Measurements from ENCODE around the gene SMIM9. TPM values are rescaled to one million over a fixed set of nuclear protein-coding genes. Genes with fewer than 3 reads are reported as not detected.

Gene SMIM9
- total and polyA plus RNA-seq, 8 donors, result not detected

DNA sequence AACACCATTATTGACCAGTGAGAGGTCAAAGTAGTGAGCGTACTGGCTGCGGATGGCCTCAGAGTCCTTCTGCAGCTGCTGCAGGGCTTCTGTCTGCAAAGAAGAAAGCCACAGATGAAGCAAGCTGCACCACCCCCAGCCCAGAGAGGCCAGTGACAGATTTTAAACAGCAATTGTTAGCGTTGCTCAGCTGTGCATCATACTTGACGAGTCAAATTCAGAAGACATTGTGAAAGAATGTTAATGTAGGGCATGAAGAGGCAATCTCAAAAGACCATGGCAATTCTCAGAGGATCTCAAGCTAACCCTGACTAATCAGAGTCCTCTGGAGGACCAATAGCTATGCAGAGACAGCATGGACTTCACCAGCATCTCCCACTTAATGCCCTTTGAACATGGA is 55.2 kb downstream of the SMIM9 start:
- Histone ChIP-seq H3K36me3 (peaks cover 12 to 61% (median 50%) of the 10 kb centered on the region in 4 donors), H3K4me1 (no peaks in the 10 kb centered on the region), H3K9me3 (no peaks in the 10 kb centered on the region), H3K4me3 (no peak overlapping the region), H3K27ac (no peak overlapping the region), H3K27me3 (no peaks in the 10 kb centered on the region)
- TF ChIP-seq POLR2AphosphoS5 (IDR thresholded peaks at IDR 0.05) (no peak), POLR2A (IDR thresholded peaks at IDR 0.05) (no peak), EP300 (IDR thresholded peaks at IDR 0.05) (no peak)
- TF ChIP-seq, protein P1, sequence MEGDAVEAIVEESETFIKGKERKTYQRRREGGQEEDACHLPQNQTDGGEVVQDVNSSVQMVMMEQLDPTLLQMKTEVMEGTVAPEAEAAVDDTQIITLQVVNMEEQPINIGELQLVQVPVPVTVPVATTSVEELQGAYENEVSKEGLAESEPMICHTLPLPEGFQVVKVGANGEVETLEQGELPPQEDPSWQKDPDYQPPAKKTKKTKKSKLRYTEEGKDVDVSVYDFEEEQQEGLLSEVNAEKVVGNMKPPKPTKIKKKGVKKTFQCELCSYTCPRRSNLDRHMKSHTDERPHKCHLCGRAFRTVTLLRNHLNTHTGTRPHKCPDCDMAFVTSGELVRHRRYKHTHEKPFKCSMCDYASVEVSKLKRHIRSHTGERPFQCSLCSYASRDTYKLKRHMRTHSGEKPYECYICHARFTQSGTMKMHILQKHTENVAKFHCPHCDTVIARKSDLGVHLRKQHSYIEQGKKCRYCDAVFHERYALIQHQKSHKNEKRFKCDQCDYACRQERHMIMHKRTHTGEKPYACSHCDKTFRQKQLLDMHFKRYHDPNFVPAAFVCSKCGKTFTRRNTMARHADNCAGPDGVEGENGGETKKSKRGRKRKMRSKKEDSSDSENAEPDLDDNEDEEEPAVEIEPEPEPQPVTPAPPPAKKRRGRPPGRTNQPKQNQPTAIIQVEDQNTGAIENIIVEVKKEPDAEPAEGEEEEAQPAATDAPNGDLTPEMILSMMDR (IDR thresholded peaks at IDR 0.05), result no peak
- 85 to 95% (median 92%) methylated on average over 4 of the region's 4 CpGs for WGBS, 5 donors
- intact Hi-C loops (cut with DNase I; ENCODE audit: low total_unique reads), result no loop called here
- DNase-seq, result no peak

GRCh38 chrX:154776753-154777152 is 57.7 kb downstream of the SMIM9 start:
- TF ChIP-seq POLR2A (IDR thresholded peaks at IDR 0.05), result no peak
- no peak for TF ChIP-seq EP300 (IDR thresholded peaks at IDR 0.05)
- TF ChIP-seq, protein P1 (IDR thresholded peaks at IDR 0.05), result no peak
- no peak for TF ChIP-seq POLR2AphosphoS5 (IDR thresholded peaks at IDR 0.05)
- H3K9me3 ChIP-seq, result peaks cover 0 to 10% (median 3%) of the 10 kb centered on the region in 4 donors
- WGBS, 5 donors, result 83 to 96% (median 89%) methylated on average over 2 of the region's 2 CpGs
- no peak overlapping the region for H3K27ac ChIP-seq
- H3K36me3 ChIP-seq, result peaks cover 17 to 82% (median 70%) of the 10 kb centered on the region in 4 donors
- no peak overlapping the region for H3K4me3 ChIP-seq
- H3K27me3 ChIP-seq, result no peaks in the 10 kb centered on the region
- DNase-seq, result no peak
- no peaks in the 10 kb centered on the region for H3K4me1 ChIP-seq
- intact Hi-C loops (cut with DNase I; ENCODE audit: low total_unique reads), result no loop called here

- TF ChIP-seq POLR2AphosphoS5 (IDR thresholded peaks at IDR 0.05), result no peak
- TF ChIP-seq POLR2A (IDR thresholded peaks at IDR 0.05), result no peak
- TF ChIP-seq, protein P1 (IDR thresholded peaks at IDR 0.05), result no peak
- H3K9me3 ChIP-seq, result peaks cover 0 to 10% (median 3%) of the 10 kb centered on the region in 4 donors
- no peak for DNase-seq
- WGBS, 5 donors, result 72 to 93% (median 82%) methylated on average over 9 to 15 of the region's 15 CpGs
- H3K4me3 ChIP-seq, result no peak overlapping the region
- H3K27me3 ChIP-seq, result no peaks in the 10 kb centered on the region
- intact Hi-C loops (cut with DNase I; ENCODE audit: low total_unique reads), result no loop called here
- H3K4me1 ChIP-seq, result no peaks in the 10 kb centered on the region
- H3K36me3 ChIP-seq, result peaks cover 17 to 82% (median 71%) of the 10 kb centered on the region in 4 donors
- no peak overlapping the region for H3K27ac ChIP-seq
Observed at GRCh38 chrX:154775419-154776349, 58.8 kb downstream of the SMIM9 start.

DNA sequence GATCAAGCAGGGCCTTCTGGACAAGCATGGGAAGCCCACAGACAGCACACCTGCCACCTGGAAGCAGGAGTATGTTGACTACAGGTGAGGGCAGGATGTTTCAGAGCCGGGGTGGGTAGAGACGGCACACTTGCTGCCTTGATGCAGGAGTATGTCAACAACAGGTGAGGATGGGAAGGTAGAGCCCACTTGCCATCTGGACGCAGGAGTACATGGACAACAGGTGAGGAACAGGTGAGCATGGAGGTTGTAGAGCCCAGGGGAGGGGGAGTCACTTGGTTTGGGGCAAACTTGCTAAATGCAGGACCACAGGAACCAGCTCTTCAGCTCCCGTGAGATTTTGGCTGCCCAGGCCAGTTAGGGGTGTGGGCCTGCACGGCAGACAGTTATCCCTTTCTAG is 59.8 kb downstream of the SMIM9 start:
- H3K4me1 ChIP-seq, result no peaks in the 10 kb centered on the region
- no peak overlapping the region for H3K27ac ChIP-seq
- peaks cover 0 to 10% (median 3%) of the 10 kb centered on the region in 4 donors for H3K9me3 ChIP-seq
- no peak overlapping the region for H3K4me3 ChIP-seq
- no peak for DNase-seq
- 66 to 86% (median 75%) methylated on average over 4 to 5 of the region's 5 CpGs for WGBS, 5 donors
- no peaks in the 10 kb centered on the region for H3K27me3 ChIP-seq
- peaks cover 17 to 89% (median 79%) of the 10 kb centered on the region in 4 donors for H3K36me3 ChIP-seq
- intact Hi-C loops (cut with DNase I; ENCODE audit: low total_unique reads), result no loop called here
- TF ChIP-seq, protein P1 (IDR thresholded peaks at IDR 0.05), result no peak
- no peak for TF ChIP-seq EP300 (IDR thresholded peaks at IDR 0.05)
- TF ChIP-seq POLR2A (IDR thresholded peaks at IDR 0.05), result no peak
- TF ChIP-seq POLR2AphosphoS5 (IDR thresholded peaks at IDR 0.05), result no peak

Other genes with a start within 250 kb of the SMIM9 start
- gene CTAG1A, start 249.5 kb downstream of the SMIM9 start, total RNA-seq, result not detected
- gene CTAG1A, start 249.5 kb downstream of the SMIM9 start, polyA plus RNA-seq, result not detected
- not detected for gene CTAG1B, start 215.4 kb downstream of the SMIM9 start, total RNA-seq
- not detected for gene CTAG1B, start 215.4 kb downstream of the SMIM9 start, polyA plus RNA-seq
- not detected for gene CTAG2, start 181.1 kb downstream of the SMIM9 start, total RNA-seq
- 1 to 10 TPM in 1 of 3 donors, not detected in 2; 2.9 TPM for gene CTAG2, start 181.1 kb downstream of the SMIM9 start, polyA plus RNA-seq
- 10 to 100 TPM in 1 of 5 donors, 1 to 10 TPM in 2, under 1 TPM in 1, not detected in 1; 0.58 to 11.0 (median 5.2) TPM for gene GAB3, start 83.6 kb downstream of the SMIM9 start, total RNA-seq
- gene GAB3, start 83.6 kb downstream of the SMIM9 start, polyA plus RNA-seq, result 1 to 10 TPM in 1 of 3 donors, under 1 TPM in 2; 0.93 to 1.7 (median 0.95) TPM
- 100 to 1,000 TPM in 1 of 5 donors, 10 to 100 TPM in 3, 1 to 10 TPM in 1; 5.8 to 113 (median 37.6) TPM for gene DKC1, start 71.8 kb downstream of the SMIM9 start, total RNA-seq
- 10 to 100 TPM; 20.5 to 25.5 (median 24.0) TPM for gene DKC1, start 71.8 kb downstream of the SMIM9 start, polyA plus RNA-seq
- 10 to 100 TPM in 2 of 5 donors, 1 to 10 TPM in 3; 3.5 to 26.4 (median 9.3) TPM for gene MPP1, start 29.2 kb downstream of the SMIM9 start, total RNA-seq
- 10 to 100 TPM in 1 of 3 donors, 1 to 10 TPM in 2; 9.0 to 12.8 (median 9.0) TPM for gene MPP1, start 29.2 kb downstream of the SMIM9 start, polyA plus RNA-seq
- gene F8A1, start 51.7 kb upstream of the SMIM9 start, total RNA-seq, result 1 to 10 TPM; 1.2 to 8.7 (median 3.0) TPM
- gene F8A1, start 51.7 kb upstream of the SMIM9 start, polyA plus RNA-seq, result 10 to 100 TPM; 18.0 to 21.5 (median 18.1) TPM
- 1 to 10 TPM in 4 of 5 donors, under 1 TPM in 1; 0.29 to 7.1 (median 3.5) TPM for gene F8, start 188.1 kb upstream of the SMIM9 start, total RNA-seq
- 1 to 10 TPM; 3.0 to 3.9 (median 3.8) TPM for gene F8, start 188.1 kb upstream of the SMIM9 start, polyA plus RNA-seq
- gene FUNDC2, start 192.2 kb upstream of the SMIM9 start, total RNA-seq, result 10 to 100 TPM in 4 of 5 donors, 1 to 10 TPM in 1; 9.3 to 88.8 (median 19.9) TPM
- 100 to 1,000 TPM; 105 to 123 (median 123) TPM for gene FUNDC2, start 192.2 kb upstream of the SMIM9 start, polyA plus RNA-seq
- gene CMC4, start 236.5 kb upstream of the SMIM9 start, total RNA-seq, result 10 to 100 TPM in 1 of 5 donors, 1 to 10 TPM in 3, not detected in 1; 1.3 to 21.6 (median 4.7) TPM
- 10 to 100 TPM; 21.0 to 22.8 (median 22.1) TPM for gene CMC4, start 236.5 kb upstream of the SMIM9 start, polyA plus RNA-seq
- 10 to 100 TPM in 2 of 5 donors, 1 to 10 TPM in 3; 2.8 to 34.4 (median 6.6) TPM for gene MTCP1, start 236.5 kb upstream of the SMIM9 start, total RNA-seq
- gene MTCP1, start 236.5 kb upstream of the SMIM9 start, polyA plus RNA-seq, result 10 to 100 TPM; 17.6 to 42.2 (median 37.1) TPM
- 10 to 100 TPM in 2 of 5 donors, 1 to 10 TPM in 2, under 1 TPM in 1; 0.87 to 20.1 (median 7.0) TPM for gene BRCC3, start 236.8 kb upstream of the SMIM9 start, total RNA-seq
- gene BRCC3, start 236.8 kb upstream of the SMIM9 start, polyA plus RNA-seq, result 10 to 100 TPM; 10.0 to 18.8 (median 11.8) TPM

All from stomach (tissue), 9 donors.